ENCODE data around the gene SOX11.

GRCh38 chr2:5701266-5701665, 9.1 kb downstream of the SOX11 start:
- TF ChIP-seq CTCF (IDR thresholded peaks at IDR 0.05; ENCODE audit: insufficient read depth, low read length, poor library complexity, severe bottlenecking): no peak
- no peak for TF ChIP-seq EZH2phosphoT487 (conservative IDR thresholded peaks at IDR 0.05; ENCODE audit: low read length)
